ENCODE measurements around the gene VAT1. TPM values are rescaled to one million over a fixed set of nuclear protein-coding genes. Genes with fewer than 3 reads are reported as not detected.

The VAT1 gene
- total and polyA plus RNA-seq, 9 of the 15 experiments (the other 6 are each of a cell fraction or from before 2014, with no cell fraction given) = 29.4 to 153 (median 66.7) TPM

- TF ChIP-seq RBM14 (IDR thresholded peaks at IDR 0.05; ENCODE audit: borderline replicate concordance, insufficient read depth, low read depth, low read length) (no peak), MAX (CRISPR knock-in tag; IDR thresholded peaks at IDR 0.05) (peak; percentile 93), DACH1 (IDR thresholded peaks at IDR 0.05; ENCODE audit: partially characterized antibody) (no peak), ZFPM2 (CRISPR knock-in tag; IDR thresholded peaks at IDR 0.05) (no peak), ID3 (CRISPR knock-in tag; IDR thresholded peaks at IDR 0.05) (no peak), ID3 (tag; IDR thresholded peaks at IDR 0.05) (no peak), CEBPZ (IDR thresholded peaks at IDR 0.05; ENCODE audit: borderline replicate concordance, low read depth, low read length) (no peak), GTF2A2 (tag; IDR thresholded peaks at IDR 0.05) (0 out of 2 replicates have a peak, but pooled peaks have one; percentile 57), ZFX (CRISPR knock-in tag; IDR thresholded peaks at IDR 0.05) (peak; percentile 99), POLR2A (conservative IDR thresholded peaks at IDR 0.05) (peak; percentile 99), SMARCC2 (IDR thresholded peaks at IDR 0.05; ENCODE audit: low read depth) (peak; percentile 51; the same call in 1 of the 2 replicates), MCM5 (IDR thresholded peaks at IDR 0.05; ENCODE audit: low read depth) (no peak), NFRKB (IDR thresholded peaks at IDR 0.05; ENCODE audit: low read depth) (peak; percentile 63; the same call in 1 of the 2 replicates), DIDO1 (tag; IDR thresholded peaks at IDR 0.05; ENCODE audit: low read depth) (no peak; the same call in 1 of the 2 replicates), PRMT5 (CRISPR knock-in tag; IDR thresholded peaks at IDR 0.05) (no peak), ZNF41 (CRISPR knock-in tag; conservative IDR thresholded peaks at IDR 0.05) (no peak), RFX1 (IDR thresholded peaks at IDR 0.05) (no peak), EHMT2 (IDR thresholded peaks at IDR 0.05) (no peak), BCLAF1 (IDR thresholded peaks at IDR 0.05; ENCODE audit: borderline replicate concordance in 1 of 2, control insufficient read depth in 1 of 2, low read depth in 2 of 2, low read length in 1 of 2) (0 out of 4 replicates have a peak, but pooled peaks of 1 of the 2 experiments have one; percentile 50), FOSL1 (tag; conservative IDR thresholded peaks at IDR 0.05) (peak; percentile 57), TRIM24 (IDR thresholded peaks at IDR 0.05) (peak in 1 of 2 experiments; percentile 81; a peak in 2 of 4 replicates)
Measured at GRCh38 chr17:42997984-42998938, 23.9 kb downstream of the VAT1 start, which contains the start of gene RPL27 (continued).

All from K562 (cell line).